Astrocyte (in vitro differentiated cells and primary cell): ENCODE data around the gene TBC1D8. TPM values are rescaled to one million over a fixed set of nuclear protein-coding genes. Genes with fewer than 3 reads are reported as not detected.

ENCODE experiments used
- DNase-seq: peaks from one replicate; pipeline ENCODE4 v3.0.0-alpha.2; 2010; ENCODE audit warnings: low read depth
- FAIRE-seq: peaks from 2 replicates; lab custom pipeline; 2011; peaks lifted over from hg19 to GRCh38; lab: Jason Lieb, UNC
- H2AFZ ChIP-seq: 2 replicates; pipeline ENCODE4 v1.6.0; 2012; ENCODE audit warnings: low read depth, low read length, inconsistent platforms
- H3K27ac ChIP-seq: 2 replicates; pipeline ENCODE4 v1.5.1; 2011; ENCODE audit warnings: low read depth, low read length, inconsistent platforms
- H3K27me3 ChIP-seq: 2 replicates; pipeline ENCODE4 v1.6.0; 2011; ENCODE audit warnings: low read length, inconsistent platforms; ENCODE audit not compliant: insufficient read depth
- H3K36me3 ChIP-seq: 2 replicates; pipeline ENCODE4 v1.5.1; 2011; ENCODE audit warnings: low read length, inconsistent platforms; ENCODE audit not compliant: insufficient read depth
- H3K4me1 ChIP-seq: 2 replicates; pipeline ENCODE4 v1.5.1; 2011; ENCODE audit warnings: low read length, inconsistent platforms; ENCODE audit not compliant: insufficient read depth
- H3K4me2 ChIP-seq: 2 replicates; pipeline ENCODE4 v1.6.0; 2012; ENCODE audit warnings: low read length, inconsistent platforms
- H3K4me3 ChIP-seq: 2 replicates; pipeline ENCODE4 v1.5.1; 2011; ENCODE audit warnings: low read depth, mild to moderate bottlenecking, low read length, inconsistent platforms; ENCODE audit not compliant: insufficient read depth
- H3K79me2 ChIP-seq: 2 replicates; pipeline ENCODE4 v1.6.0; 2012; ENCODE audit warnings: mild to moderate bottlenecking, low read length, inconsistent platforms; ENCODE audit not compliant: insufficient read depth
- H3K9ac ChIP-seq: 2 replicates; pipeline ENCODE4 v1.6.0; 2012; ENCODE audit warnings: mild to moderate bottlenecking, low read length, inconsistent platforms
- H3K9me3 ChIP-seq: 2 replicates; pipeline ENCODE4 v1.5.1; 2012; ENCODE audit warnings: low read depth, mild to moderate bottlenecking, low read length, inconsistent platforms; ENCODE audit not compliant: insufficient read depth
- H4K20me1 ChIP-seq: 2 replicates; pipeline ENCODE4 v1.6.0; 2012; ENCODE audit warnings: low read length, inconsistent platforms; ENCODE audit not compliant: insufficient read depth
- H3K27ac Mint-ChIP-seq: one replicate; pipeline ENCODE4 v1.8.0; 2021; ENCODE audit warnings: mild to moderate bottlenecking, mixed read lengths; ENCODE audit not compliant: unreplicated experiment
- H3K27me3 Mint-ChIP-seq: one replicate; pipeline ENCODE4 v1.8.0; 2021; ENCODE audit warnings: low read depth, mixed read lengths; ENCODE audit not compliant: unreplicated experiment
- H3K36me3 Mint-ChIP-seq: one replicate; pipeline ENCODE4 v1.8.0; 2021; ENCODE audit warnings: low read depth, mixed read lengths; ENCODE audit not compliant: unreplicated experiment
- H3K4me1 Mint-ChIP-seq: one replicate; pipeline ENCODE4 v1.8.0; 2021; ENCODE audit warnings: low read depth, mixed read lengths; ENCODE audit not compliant: unreplicated experiment
- H3K4me3 Mint-ChIP-seq: one replicate; pipeline ENCODE4 v1.8.0; 2021; ENCODE audit warnings: mild to moderate bottlenecking, moderate library complexity, mixed read lengths; ENCODE audit not compliant: unreplicated experiment
- H3K9me3 Mint-ChIP-seq: one replicate; pipeline ENCODE4 v1.8.0; 2021; ENCODE audit warnings: mild to moderate bottlenecking, mixed read lengths; ENCODE audit not compliant: unreplicated experiment
- CTCF ChIP-seq: IDR thresholded peaks from 2 replicates; pipeline ENCODE4 v1.5.1; 2011; ENCODE audit warnings: low read depth, mild to moderate bottlenecking, inconsistent platforms, low read length, moderate library complexity; ENCODE audit not compliant: insufficient read depth
- EZH2 ChIP-seq: IDR thresholded peaks from 2 replicates; pipeline ENCODE4 v1.6.1; 2012; ENCODE audit warnings: mild to moderate bottlenecking, low read length, inconsistent platforms; ENCODE audit not compliant: insufficient read depth
- total RNA-seq: library from RNA; stranded (reverse); gene quantifications from 2 replicates; pipeline ENCODE4 v1.2.1, GENCODE V29; 2021

Gene TBC1D8
- total RNA-seq, 1 donor from 2014 or later = 2.4 TPM

- H4K20me1 ChIP-seq = no peaks in the 10 kb centered on the region
- peaks cover 3% of the 10 kb centered on the region for H3K4me1 ChIP-seq
- Mint-ChIP-seq H3K27me3 (peaks cover 5% of the 10 kb centered on the region), H3K27ac (no peak overlapping the region), H3K4me1 (no peaks in the 10 kb centered on the region), H3K4me3 (no peak overlapping the region), H3K36me3 (no peaks in the 10 kb centered on the region), H3K9me3 (no peaks in the 10 kb centered on the region)
- no peak overlapping the region for H2AFZ ChIP-seq
- no peak overlapping the region for H3K4me3 ChIP-seq
- no peak for TF ChIP-seq CTCF
- TF ChIP-seq EZH2 = no peak
- no peaks in the 10 kb centered on the region for H3K79me2 ChIP-seq
- no peaks in the 10 kb centered on the region for H3K9me3 ChIP-seq
- H3K27me3 ChIP-seq = no peaks in the 10 kb centered on the region
- no peak overlapping the region for H3K9ac ChIP-seq
- DNase-seq = no peak
- FAIRE-seq = no peak
- no peaks in the 10 kb centered on the region for H3K36me3 ChIP-seq
- H3K27ac ChIP-seq = no peak overlapping the region
- H3K4me2 ChIP-seq = no peak overlapping the region
Observed at GRCh38 chr2:101048756-101049155, 102.4 kb downstream of the TBC1D8 start.

GRCh38 chr2:101047774-101048173 lies 103.4 kb downstream of the TBC1D8 start:
- H3K36me3 Mint-ChIP-seq = no peaks in the 10 kb centered on the region
- H3K4me1 ChIP-seq = peaks cover 3% of the 10 kb centered on the region
- H3K4me3 ChIP-seq = no peak overlapping the region
- H3K27me3 Mint-ChIP-seq = peaks cover under 1% of the 10 kb centered on the region
- no peaks in the 10 kb centered on the region for H3K9me3 ChIP-seq
- no peak for TF ChIP-seq CTCF
- FAIRE-seq = no peak
- H3K4me2 ChIP-seq = no peak overlapping the region
- DNase-seq = no peak
- no peaks in the 10 kb centered on the region for H3K4me1 Mint-ChIP-seq
- no peak overlapping the region for H3K27ac Mint-ChIP-seq
- no peaks in the 10 kb centered on the region for H3K27me3 ChIP-seq
- H4K20me1 ChIP-seq = no peaks in the 10 kb centered on the region
- H3K79me2 ChIP-seq = no peaks in the 10 kb centered on the region
- no peak overlapping the region for H3K4me3 Mint-ChIP-seq
- no peaks in the 10 kb centered on the region for H3K36me3 ChIP-seq
- H3K9ac ChIP-seq = no peak overlapping the region
- no peaks in the 10 kb centered on the region for H3K9me3 Mint-ChIP-seq
- no peak overlapping the region for H2AFZ ChIP-seq
- no peak overlapping the region for H3K27ac ChIP-seq

GRCh38 chr2:101047075-101047766 lies 104.0 kb downstream of the TBC1D8 start:
- FAIRE-seq = no peak
- Mint-ChIP-seq H3K27ac (no peak overlapping the region), H3K9me3 (no peaks in the 10 kb centered on the region), H3K36me3 (no peaks in the 10 kb centered on the region), H3K4me3 (no peak overlapping the region), H3K27me3 (no peaks in the 10 kb centered on the region), H3K4me1 (no peaks in the 10 kb centered on the region)
- H3K36me3 ChIP-seq = no peaks in the 10 kb centered on the region
- H3K27ac ChIP-seq = no peak overlapping the region
- no peak overlapping the region for H2AFZ ChIP-seq
- H4K20me1 ChIP-seq = no peaks in the 10 kb centered on the region
- H3K4me3 ChIP-seq = no peak overlapping the region
- H3K4me1 ChIP-seq = peaks cover 3% of the 10 kb centered on the region
- H3K4me2 ChIP-seq = no peak overlapping the region
- no peaks in the 10 kb centered on the region for H3K79me2 ChIP-seq
- H3K27me3 ChIP-seq = no peaks in the 10 kb centered on the region
- peak; percentile 29 for DNase-seq
- TF ChIP-seq EZH2 = no peak
- TF ChIP-seq CTCF = no peak
- H3K9ac ChIP-seq = no peak overlapping the region
- H3K9me3 ChIP-seq = no peaks in the 10 kb centered on the region
